ENCODE data around the gene RFC5.

Gene RFC5, protein sequence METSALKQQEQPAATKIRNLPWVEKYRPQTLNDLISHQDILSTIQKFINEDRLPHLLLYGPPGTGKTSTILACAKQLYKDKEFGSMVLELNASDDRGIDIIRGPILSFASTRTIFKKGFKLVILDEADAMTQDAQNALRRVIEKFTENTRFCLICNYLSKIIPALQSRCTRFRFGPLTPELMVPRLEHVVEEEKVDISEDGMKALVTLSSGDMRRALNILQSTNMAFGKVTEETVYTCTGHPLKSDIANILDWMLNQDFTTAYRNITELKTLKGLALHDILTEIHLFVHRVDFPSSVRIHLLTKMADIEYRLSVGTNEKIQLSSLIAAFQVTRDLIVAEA

DNA sequence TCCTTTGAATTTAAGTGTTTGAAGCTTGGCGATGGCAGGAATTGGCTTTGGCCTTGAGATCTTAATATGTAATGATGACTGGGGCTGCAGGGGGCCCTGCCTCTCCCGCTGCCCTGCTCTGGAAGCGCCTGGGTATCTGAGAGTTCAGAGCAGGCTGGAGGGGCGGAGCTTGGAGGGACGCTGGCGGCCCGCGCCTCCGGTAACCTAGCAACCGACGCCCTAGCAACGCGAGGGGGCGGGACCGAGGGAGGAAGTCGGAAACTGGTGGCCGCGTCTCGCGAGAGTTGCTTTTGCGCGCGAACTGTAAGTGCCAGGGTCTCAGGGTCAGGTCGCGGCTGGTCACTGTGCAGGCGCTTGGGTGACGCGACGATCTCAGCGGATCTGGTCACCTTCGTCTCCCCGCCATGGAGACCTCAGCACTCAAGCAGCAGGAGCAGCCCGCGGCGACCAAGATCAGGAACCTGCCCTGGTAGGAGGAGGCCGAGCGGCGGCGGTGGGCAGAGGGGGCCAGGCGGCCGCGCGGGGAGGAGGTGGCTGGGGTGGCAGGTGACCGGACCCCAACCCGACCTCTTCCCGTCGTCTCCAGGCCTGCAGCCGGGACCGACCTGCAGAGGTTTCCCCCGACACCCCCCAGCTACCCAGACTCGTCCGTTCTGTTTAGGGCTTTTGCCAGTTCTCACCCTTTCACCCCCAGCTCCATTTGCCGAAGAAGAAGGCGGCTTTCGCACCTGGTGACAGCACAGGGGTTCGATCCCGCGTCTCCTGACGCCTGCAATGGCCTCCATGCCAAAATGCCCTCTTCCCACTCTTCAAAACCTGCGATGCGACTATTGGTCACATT, at the start of gene RFC5:
TSS of gene RFC5 (plus strand) at position 280 of the 841 bp plus-strand sequence. CDS start at position 405, 125 bp downstream.
- no peak within 1 kb of the TSS for H3K27ac ChIP-seq (ENCODE audit: low read depth, low read length)
- H3K4me1 ChIP-seq (ENCODE audit: control insufficient read depth in 5 of 5, insufficient read depth in 5 of 5, low read length in 5 of 5), result peaks cover 3 to 17% (median 13%) of the 10 kb centered on the region in 5 donors
- H3K9ac ChIP-seq (ENCODE audit: low read length in 5 of 5), result peak within 1 kb of the TSS; percentile 35 to 93 (median 84)
- H3K27me3 ChIP-seq (ENCODE audit: control insufficient read depth in 5 of 5, insufficient read depth in 4 of 5, low read length in 5 of 5), result no peaks in the 10 kb centered on the region
- peak within 1 kb of the TSS; percentile 89 to 96 (median 91) for H3K4me3 ChIP-seq (ENCODE audit: low read depth in 1 of 5, low read length in 5 of 5)
- H3K36me3 ChIP-seq (ENCODE audit: control insufficient read depth in 5 of 5, insufficient read depth in 5 of 5, low read length in 5 of 5), result peaks cover 0 to 19% (median 12%) of the 10 kb centered on the region in 5 donors
- H3K9me3 ChIP-seq (ENCODE audit: control insufficient read depth in 5 of 5, low read length in 5 of 5), result no peaks in the 10 kb centered on the region

DNA sequence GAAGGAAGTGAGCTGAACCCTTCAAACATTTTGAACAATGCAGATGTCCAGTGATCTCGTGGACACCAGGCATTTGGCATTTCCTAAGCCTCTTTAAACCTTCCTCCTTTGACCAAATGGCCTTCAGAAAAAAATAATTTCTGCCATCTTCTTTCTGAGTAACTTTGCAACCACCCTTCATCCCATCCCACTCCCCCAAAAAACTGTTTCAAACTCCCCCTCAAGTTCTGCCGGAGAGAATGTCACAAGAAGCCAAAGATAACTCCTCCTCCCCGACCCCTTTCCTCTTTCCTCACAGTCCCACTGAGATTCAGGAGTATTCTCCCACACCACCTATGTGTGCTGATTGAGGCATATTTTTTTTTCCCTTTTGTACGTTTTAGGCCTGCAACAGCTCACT, 49.5 kb upstream of the RFC5 start:
- no peak overlapping the region for H3K27ac ChIP-seq (ENCODE audit: low read depth, low read length)
- no peaks in the 10 kb centered on the region for H3K36me3 ChIP-seq (ENCODE audit: control insufficient read depth in 5 of 5, insufficient read depth in 5 of 5, low read length in 5 of 5)
- H3K9me3 ChIP-seq (ENCODE audit: control insufficient read depth in 5 of 5, low read length in 5 of 5), result peaks cover 4 to 17% (median 10%) of the 10 kb centered on the region in 5 donors
- H3K4me3 ChIP-seq (ENCODE audit: low read depth in 1 of 5, low read length in 5 of 5), result no peak overlapping the region
- H3K4me1 ChIP-seq (ENCODE audit: control insufficient read depth in 5 of 5, insufficient read depth in 5 of 5, low read length in 5 of 5), result peaks cover 0 to 7% (median 4%) of the 10 kb centered on the region in 5 donors
- peaks cover 7 to 37% (median 32%) of the 10 kb centered on the region in 5 donors for H3K27me3 ChIP-seq (ENCODE audit: control insufficient read depth in 5 of 5, insufficient read depth in 4 of 5, low read length in 5 of 5)
- no peak overlapping the region for H3K9ac ChIP-seq (ENCODE audit: low read length in 5 of 5)

DNA sequence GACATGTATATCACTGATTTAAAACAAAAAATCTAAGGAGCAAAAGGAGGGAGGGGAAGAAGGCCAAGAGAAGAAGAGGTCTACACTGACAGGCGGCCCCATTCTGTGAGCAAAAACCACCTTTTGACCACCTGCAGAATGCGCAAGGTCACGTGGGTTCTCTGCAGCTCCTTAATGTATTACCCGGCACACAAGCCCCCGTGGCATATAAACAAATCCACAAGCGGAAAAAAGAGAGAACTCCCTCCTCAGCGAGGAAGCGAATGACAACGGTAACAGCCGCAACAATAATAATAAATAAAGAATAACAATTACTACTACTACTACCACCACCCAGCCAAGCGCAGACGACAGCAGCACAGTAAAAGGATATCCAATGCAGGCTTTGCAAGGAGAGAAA, 49.0 kb upstream of the RFC5 start:
- Histone ChIP-seq H3K27me3 (ENCODE audit: control insufficient read depth in 5 of 5, insufficient read depth in 4 of 5, low read length in 5 of 5) (peaks cover 7 to 37% (median 32%) of the 10 kb centered on the region in 5 donors), H3K27ac (ENCODE audit: low read depth, low read length) (no peak overlapping the region), H3K4me1 (ENCODE audit: control insufficient read depth in 5 of 5, insufficient read depth in 5 of 5, low read length in 5 of 5) (peaks cover 0 to 7% (median 4%) of the 10 kb centered on the region in 5 donors), H3K9ac (ENCODE audit: low read length in 5 of 5) (no peak overlapping the region), H3K36me3 (ENCODE audit: control insufficient read depth in 5 of 5, insufficient read depth in 5 of 5, low read length in 5 of 5) (no peaks in the 10 kb centered on the region), H3K9me3 (ENCODE audit: control insufficient read depth in 5 of 5, low read length in 5 of 5) (peaks cover 4 to 20% (median 14%) of the 10 kb centered on the region in 5 donors), H3K4me3 (ENCODE audit: low read depth in 1 of 5, low read length in 5 of 5) (no peak overlapping the region)

DNA sequence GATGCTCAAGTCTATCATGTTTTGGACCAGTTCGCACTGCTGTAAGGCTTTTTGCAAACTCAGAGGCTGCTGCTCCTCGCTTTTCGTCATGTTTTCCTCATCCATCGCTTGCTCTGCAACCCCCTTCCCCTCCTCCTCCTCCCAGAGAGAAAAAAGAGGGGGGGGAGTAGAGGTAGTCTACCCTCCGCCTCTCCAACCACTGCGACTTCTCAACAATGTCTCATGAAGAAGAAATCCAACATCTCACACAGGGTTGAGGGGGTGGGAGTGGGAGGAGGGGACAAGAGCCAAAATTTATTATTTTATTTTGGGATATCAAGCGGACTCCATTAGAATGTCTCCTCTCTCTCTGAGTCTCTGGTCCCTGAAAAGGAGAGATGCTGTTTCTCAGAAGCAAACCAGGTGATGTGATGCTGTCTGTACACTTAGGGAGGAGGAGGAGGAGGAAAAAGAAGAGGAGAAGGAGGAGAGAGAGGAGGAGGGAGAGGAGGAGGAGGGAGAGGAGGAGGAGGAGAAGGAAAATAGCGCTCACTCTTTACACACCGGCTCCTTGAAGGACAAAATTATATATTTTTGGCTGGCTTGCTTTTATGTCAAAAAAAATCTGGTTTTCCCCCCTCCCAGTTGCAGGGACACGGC, 48.2 kb upstream of the RFC5 start:
- Histone ChIP-seq H3K36me3 (ENCODE audit: control insufficient read depth in 5 of 5, insufficient read depth in 5 of 5, low read length in 5 of 5) (no peaks in the 10 kb centered on the region), H3K4me1 (ENCODE audit: control insufficient read depth in 5 of 5, insufficient read depth in 5 of 5, low read length in 5 of 5) (peaks cover 0 to 7% (median 4%) of the 10 kb centered on the region in 5 donors), H3K9me3 (ENCODE audit: control insufficient read depth in 5 of 5, low read length in 5 of 5) (peaks cover 4 to 20% (median 14%) of the 10 kb centered on the region in 5 donors), H3K27ac (ENCODE audit: low read depth, low read length) (no peak overlapping the region), H3K9ac (ENCODE audit: low read length in 5 of 5) (no peak overlapping the region), H3K27me3 (ENCODE audit: control insufficient read depth in 5 of 5, insufficient read depth in 4 of 5, low read length in 5 of 5) (peaks cover 7 to 37% (median 32%) of the 10 kb centered on the region in 5 donors), H3K4me3 (ENCODE audit: low read depth in 1 of 5, low read length in 5 of 5) (peak overlapping the region in 3 of 5 donors; percentile 22 to 50 (median 38))

DNA sequence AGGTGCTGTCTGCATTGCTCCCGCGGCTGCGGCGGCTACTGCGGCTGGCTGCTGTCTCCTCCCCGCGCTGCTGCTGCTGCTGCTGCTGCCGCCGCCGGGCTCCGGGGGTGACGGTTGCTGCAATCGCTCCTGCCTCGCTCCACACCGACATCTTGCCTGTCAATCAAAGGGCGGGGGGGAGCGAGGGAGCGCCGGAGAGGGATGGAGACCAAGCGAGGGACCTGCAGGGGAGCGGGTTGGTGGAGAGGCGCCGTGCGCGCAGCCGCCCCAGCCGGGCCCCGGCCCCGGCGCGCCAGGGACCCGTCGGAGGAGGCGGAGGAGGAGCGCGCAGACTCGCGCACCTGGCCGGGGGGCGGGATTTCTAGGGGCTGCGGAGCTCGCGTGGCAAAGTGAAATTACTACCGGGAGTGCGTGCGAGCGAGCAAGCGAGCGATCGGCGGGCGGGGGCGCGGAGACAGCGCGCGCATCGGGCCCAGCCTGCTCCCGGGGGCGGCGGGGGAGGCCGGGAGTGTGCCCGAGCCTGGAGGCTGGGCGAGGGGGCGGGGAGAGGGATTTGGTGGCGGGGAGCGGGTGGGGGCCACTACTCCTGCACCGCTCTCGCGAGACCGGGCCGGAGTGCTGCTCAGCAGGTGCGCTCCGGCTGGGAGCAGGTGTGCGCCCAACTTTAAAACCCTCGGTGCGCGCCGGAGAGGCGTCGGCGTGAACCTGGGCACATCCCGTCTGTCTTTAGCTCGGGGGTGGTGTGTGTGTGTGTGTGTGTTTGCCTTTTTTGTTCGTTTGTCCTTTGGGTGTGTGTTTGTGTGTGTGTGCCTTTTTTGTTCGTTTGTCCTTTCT, 47.5 kb upstream of the RFC5 start, which contains the start of gene KSR2:
TSS of gene KSR2 (minus strand) at position 165 of the 834 bp plus-strand sequence. CDS start 735 bp downstream, outside the sequence.
- H3K9me3 ChIP-seq (ENCODE audit: control insufficient read depth in 5 of 5, low read length in 5 of 5), result peaks cover 4 to 20% (median 14%) of the 10 kb centered on the region in 5 donors
- H3K27ac ChIP-seq (ENCODE audit: low read depth, low read length), result no peak within 1 kb of the TSS
- H3K36me3 ChIP-seq (ENCODE audit: control insufficient read depth in 5 of 5, insufficient read depth in 5 of 5, low read length in 5 of 5), result no peaks in the 10 kb centered on the region
- peak within 1 kb of the TSS in 3 of 5 donors; percentile 22 to 50 (median 38) for H3K4me3 ChIP-seq (ENCODE audit: low read depth in 1 of 5, low read length in 5 of 5)
- peaks cover 0 to 7% (median 4%) of the 10 kb centered on the region in 5 donors for H3K4me1 ChIP-seq (ENCODE audit: control insufficient read depth in 5 of 5, insufficient read depth in 5 of 5, low read length in 5 of 5)
- H3K27me3 ChIP-seq (ENCODE audit: control insufficient read depth in 5 of 5, insufficient read depth in 4 of 5, low read length in 5 of 5), result peaks cover 7 to 37% (median 32%) of the 10 kb centered on the region in 5 donors
- no peak within 1 kb of the TSS for H3K9ac ChIP-seq (ENCODE audit: low read length in 5 of 5)

DNA sequence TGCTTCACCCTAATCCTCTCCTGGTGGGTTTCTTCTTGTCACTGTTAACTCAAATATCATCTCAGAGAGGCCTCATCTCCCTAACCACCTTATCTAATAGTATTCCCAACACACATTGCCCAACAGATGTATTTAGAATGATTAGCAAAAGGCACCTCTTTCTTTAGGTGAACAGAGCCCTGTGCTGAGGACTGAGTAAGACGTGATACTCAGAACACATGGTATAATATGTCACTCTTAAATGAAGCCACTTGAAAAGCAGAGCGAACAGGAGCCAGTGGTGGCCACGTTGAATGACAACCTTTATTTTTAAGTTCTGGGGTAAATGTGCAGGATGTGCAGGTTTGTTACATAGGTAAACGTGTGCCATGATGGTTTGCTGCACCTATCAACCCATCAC, 46.2 kb upstream of the RFC5 start:
- Histone ChIP-seq H3K27me3 (ENCODE audit: control insufficient read depth in 5 of 5, insufficient read depth in 4 of 5, low read length in 5 of 5) (peaks cover 13 to 37% (median 32%) of the 10 kb centered on the region in 5 donors), H3K4me3 (ENCODE audit: low read depth in 1 of 5, low read length in 5 of 5) (no peak overlapping the region), H3K9ac (ENCODE audit: low read length in 5 of 5) (no peak overlapping the region), H3K9me3 (ENCODE audit: control insufficient read depth in 5 of 5, low read length in 5 of 5) (peaks cover 4 to 20% (median 14%) of the 10 kb centered on the region in 5 donors), H3K4me1 (ENCODE audit: control insufficient read depth in 5 of 5, insufficient read depth in 5 of 5, low read length in 5 of 5) (peaks cover 0 to 7% (median 4%) of the 10 kb centered on the region in 5 donors), H3K27ac (ENCODE audit: low read depth, low read length) (no peak overlapping the region), H3K36me3 (ENCODE audit: control insufficient read depth in 5 of 5, insufficient read depth in 5 of 5, low read length in 5 of 5) (no peaks in the 10 kb centered on the region)

DNA sequence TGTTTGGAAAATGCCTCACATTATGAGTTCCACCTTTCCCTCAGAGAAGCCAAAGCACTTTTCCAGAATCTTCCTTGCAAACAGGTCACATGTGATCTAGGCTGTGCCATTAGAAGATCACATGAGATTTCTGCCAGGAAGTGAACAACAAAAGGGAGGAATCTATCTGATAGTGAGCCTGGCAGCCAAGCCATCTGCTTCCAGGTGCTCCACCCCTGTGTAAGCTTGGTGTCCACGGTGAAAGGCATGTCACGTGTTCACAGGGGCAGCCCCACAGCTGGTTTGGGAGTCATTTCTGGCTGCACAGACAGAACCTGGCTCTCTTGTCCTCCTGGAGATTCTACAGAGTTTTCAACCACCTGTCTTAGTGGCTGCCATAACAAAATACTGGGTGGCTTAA, 44.2 kb upstream of the RFC5 start:
- H3K9me3 ChIP-seq (ENCODE audit: control insufficient read depth in 5 of 5, low read length in 5 of 5), result peaks cover 4 to 20% (median 14%) of the 10 kb centered on the region in 5 donors
- H3K4me1 ChIP-seq (ENCODE audit: control insufficient read depth in 5 of 5, insufficient read depth in 5 of 5, low read length in 5 of 5), result peaks cover 0 to 7% (median 4%) of the 10 kb centered on the region in 5 donors
- H3K27ac ChIP-seq (ENCODE audit: low read depth, low read length), result no peak overlapping the region
- H3K36me3 ChIP-seq (ENCODE audit: control insufficient read depth in 5 of 5, insufficient read depth in 5 of 5, low read length in 5 of 5), result no peaks in the 10 kb centered on the region
- no peak overlapping the region for H3K4me3 ChIP-seq (ENCODE audit: low read depth in 1 of 5, low read length in 5 of 5)
- peaks cover 12 to 24% (median 14%) of the 10 kb centered on the region in 5 donors for H3K27me3 ChIP-seq (ENCODE audit: control insufficient read depth in 5 of 5, insufficient read depth in 4 of 5, low read length in 5 of 5)
- H3K9ac ChIP-seq (ENCODE audit: low read length in 5 of 5), result no peak overlapping the region

DNA sequence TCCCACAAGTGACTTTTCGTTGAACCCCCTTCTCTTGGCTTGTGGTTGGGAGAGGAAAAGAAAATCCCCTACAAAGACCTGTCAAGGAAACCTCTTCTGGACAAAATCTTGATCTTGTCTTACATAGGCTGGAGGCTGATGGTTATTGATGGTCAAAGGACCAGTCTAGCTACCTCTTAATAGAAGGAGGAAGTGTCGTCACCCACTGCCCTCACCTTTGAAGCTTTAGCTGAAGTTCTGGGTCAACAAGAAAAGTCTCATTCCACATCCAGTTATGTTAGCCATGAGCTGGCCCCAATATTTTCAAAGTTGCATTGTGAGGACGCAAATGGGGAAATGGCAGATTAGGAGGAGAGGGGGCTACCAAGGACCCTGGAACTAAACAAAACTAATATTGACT, 41.5 kb upstream of the RFC5 start:
- peaks cover 4 to 20% (median 14%) of the 10 kb centered on the region in 5 donors for H3K9me3 ChIP-seq (ENCODE audit: control insufficient read depth in 5 of 5, low read length in 5 of 5)
- H3K27ac ChIP-seq (ENCODE audit: low read depth, low read length), result no peak overlapping the region
- H3K4me1 ChIP-seq (ENCODE audit: control insufficient read depth in 5 of 5, insufficient read depth in 5 of 5, low read length in 5 of 5), result no peaks in the 10 kb centered on the region
- no peak overlapping the region for H3K4me3 ChIP-seq (ENCODE audit: low read depth in 1 of 5, low read length in 5 of 5)
- H3K36me3 ChIP-seq (ENCODE audit: control insufficient read depth in 5 of 5, insufficient read depth in 5 of 5, low read length in 5 of 5), result no peaks in the 10 kb centered on the region
- H3K27me3 ChIP-seq (ENCODE audit: control insufficient read depth in 5 of 5, insufficient read depth in 4 of 5, low read length in 5 of 5), result peaks cover 0 to 6% (median 4%) of the 10 kb centered on the region in 5 donors
- H3K9ac ChIP-seq (ENCODE audit: low read length in 5 of 5), result no peak overlapping the region

DNA sequence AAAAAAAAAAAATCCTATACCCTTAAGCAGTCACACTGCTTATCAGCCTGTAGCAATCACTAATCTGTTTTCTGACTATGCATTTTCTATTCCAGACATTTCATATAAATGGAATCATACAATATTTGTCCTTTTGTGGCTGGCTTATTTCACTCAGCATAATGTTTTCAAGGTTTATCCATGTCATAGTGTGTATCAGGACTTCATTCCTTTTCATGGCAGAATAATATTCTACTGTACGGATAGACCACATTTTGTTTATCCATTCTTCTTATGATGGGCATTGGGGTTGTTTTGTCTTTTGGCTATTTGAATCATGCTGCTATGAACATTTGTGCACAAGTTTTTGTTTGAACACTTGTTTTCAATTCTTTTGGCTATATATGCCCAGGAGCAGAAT, 39.1 kb upstream of the RFC5 start:
- Histone ChIP-seq H3K4me3 (ENCODE audit: low read depth in 1 of 5, low read length in 5 of 5) (no peak overlapping the region), H3K27ac (ENCODE audit: low read depth, low read length) (no peak overlapping the region), H3K27me3 (ENCODE audit: control insufficient read depth in 5 of 5, insufficient read depth in 4 of 5, low read length in 5 of 5) (peaks cover 0 to 6% (median 4%) of the 10 kb centered on the region in 5 donors), H3K9me3 (ENCODE audit: control insufficient read depth in 5 of 5, low read length in 5 of 5) (peaks cover 0 to under 1% (median under 1%) of the 10 kb centered on the region in 5 donors), H3K4me1 (ENCODE audit: control insufficient read depth in 5 of 5, insufficient read depth in 5 of 5, low read length in 5 of 5) (no peaks in the 10 kb centered on the region), H3K36me3 (ENCODE audit: control insufficient read depth in 5 of 5, insufficient read depth in 5 of 5, low read length in 5 of 5) (no peaks in the 10 kb centered on the region), H3K9ac (ENCODE audit: low read length in 5 of 5) (no peak overlapping the region)
